GM12878 (cell line): ENCODE data around the gene WNT5A. TPM values are rescaled to one million over a fixed set of nuclear protein-coding genes. Genes with fewer than 3 reads are reported as not detected.

Source experiments
- ATAC-seq: fragments of 200-7000 bp; cut with Tn5 transposase; 3 replicates; pipeline ENCODE4 v1.9.1; 2020; ENCODE audit warnings: mild to moderate bottlenecking, moderate library complexity
- BruUV-seq: library from RNA; stranded (reverse); fragments of 400-500 nt; replicated peaks from 2 replicates; lab custom pipeline; 2021; lab: Mats Ljungman, UMichigan
- CTCF ChIA-PET: fragments of 300-600 bp; sonication (Branson Sonifier 250); formaldehyde crosslinking; extraction: SDS; loops from one replicate; lab custom pipeline; 2021; ENCODE audit warnings: inconsistent platforms; lab: Yijun Ruan, JAX
- POLR2A ChIA-PET: fragments of 350-600 bp; formaldehyde crosslinking; extraction: SDS; loops from one replicate; lab custom pipeline; 2021; ENCODE audit warnings: inconsistent platforms; lab: Charles Lee
- RAD21 ChIA-PET: fragments of 300-600 bp; sonication (Branson Sonifier 250); formaldehyde crosslinking; loops from one replicate; lab custom pipeline; 2023; ENCODE audit warnings: antibody characterized with exemption; ENCODE audit not compliant: unreplicated experiment; lab: Charles Lee
- SMC1A ChIA-PET: fragments of 300-600 bp; sonication (Branson Sonifier 250); formaldehyde crosslinking; loops from one replicate; lab custom pipeline; 2023; ENCODE audit not compliant: unreplicated experiment, uncharacterized antibody; lab: Charles Lee
- DNase-seq: peaks from one replicate; pipeline ENCODE4 v3.0.0-alpha.2; 2011; ENCODE audit warnings: low read depth, low spot score
- FAIRE-seq: peaks from 3 replicates; lab custom pipeline; 2011; peaks lifted over from hg19 to GRCh38; lab: Jason Lieb, UNC
- H2AFZ ChIP-seq: 2 replicates; pipeline ENCODE4 v1.6.0; 2011; ENCODE audit warnings: low read depth, low read length, control low read depth; ENCODE audit not compliant: control insufficient read depth
- H3K27ac ChIP-seq: 2 replicates; pipeline ENCODE4 v1.5.1; 2011; ENCODE audit warnings: control low read depth; ENCODE audit not compliant: control insufficient read depth, insufficient read depth
- H3K27me3 ChIP-seq, 2 experiments: replicated peaks in 1 of 2; 2 replicates each; pipeline versions ENCODE4 v1.6.0 to v1.6.1; 2011; ENCODE audit warnings: low read length in 1 of 2; ENCODE audit not compliant: control insufficient read depth in 2 of 2, insufficient read depth in 2 of 2
- H3K36me3 ChIP-seq, 2 experiments: 2 replicates each; pipeline ENCODE4 v1.5.1; 2011; ENCODE audit warnings: low read length in 1 of 2; ENCODE audit not compliant: control insufficient read depth in 2 of 2, insufficient read depth in 2 of 2
- H3K4me1 ChIP-seq: 2 replicates; pipeline ENCODE4 v1.6.1; 2011; ENCODE audit warnings: mild to moderate bottlenecking, low read length, moderate library complexity, mixed read lengths; ENCODE audit not compliant: control insufficient read depth, insufficient read depth
- H3K4me2 ChIP-seq: 2 replicates; pipeline ENCODE4 v1.6.0; 2011; ENCODE audit warnings: control low read depth; ENCODE audit not compliant: control insufficient read depth, insufficient read depth
- H3K4me3 ChIP-seq: fragments of 200-600 bp; sonication (generic); 2 replicates; pipeline ENCODE4 v1.5.1; 2016
- H3K79me2 ChIP-seq: 2 replicates; pipeline ENCODE4 v1.6.0; 2011; ENCODE audit warnings: low read length; ENCODE audit not compliant: control insufficient read depth, insufficient read depth
- H3K9ac ChIP-seq: 2 replicates; pipeline ENCODE4 v1.8.0; 2011; ENCODE audit warnings: low read length, control low read depth, mixed read lengths; ENCODE audit not compliant: control insufficient read depth, insufficient read depth
- H3K9me3 ChIP-seq: replicated peaks from 3 replicates; pipeline ENCODE4 v1.5.1; 2011; ENCODE audit warnings: mild to moderate bottlenecking, low read length; ENCODE audit not compliant: control insufficient read depth, insufficient read depth
- H4K20me1 ChIP-seq: 2 replicates; pipeline ENCODE4 v1.6.0; 2011; ENCODE audit not compliant: control insufficient read depth, insufficient read depth
- ASH2L ChIP-seq: fragments of 300-600, 200-600 bp; sonication (generic); IDR thresholded peaks from 2 replicates; pipeline ENCODE4 v1.6.1; 2017; ENCODE audit warnings: low read depth, mild to moderate bottlenecking, borderline replicate concordance
- MEF2B ChIP-seq: fragments of 450-650 bp; IDR thresholded peaks from 2 replicates; pipeline ENCODE4 v1.6.1; 2018; ENCODE audit warnings: mild to moderate bottlenecking, moderate library complexity; ENCODE audit not compliant: partially characterized antibody, poor library complexity, severe bottlenecking
- NR2F1 ChIP-seq: fragments of 450-650 bp; conservative IDR thresholded peaks from 2 replicates; pipeline ENCODE4 v1.6.1; 2017; ENCODE audit warnings: mild to moderate bottlenecking
- RAD21 ChIP-seq: IDR thresholded peaks from 2 replicates; pipeline ENCODE4 v1.6.1; 2011; ENCODE audit warnings: mild to moderate bottlenecking, low read depth, low read length, moderate library complexity; ENCODE audit not compliant: insufficient read depth
- SUPT20H ChIP-seq: IDR thresholded peaks from 2 replicates; pipeline ENCODE4 v1.6.1; 2011; ENCODE audit warnings: low read depth, mild to moderate bottlenecking, low read length, moderate library complexity, borderline replicate concordance; ENCODE audit not compliant: control insufficient read depth
- WGBS: methylation state at CpG from one replicate; pipeline ENCODE4 v1.1.6; 2016; ENCODE audit warnings: low lambda C conversion rate; ENCODE audit not compliant: insufficient replicate concordance, insufficient coverage; ENCODE audit errors: missing lambda C conversion rate; 5-methylcytosine and 5-hydroxymethylcytosine counted together
- in situ Hi-C: fragments of 300-500 bp; cut with MboI; formaldehyde crosslinking; loops from 9 replicates; pipeline ENCODE4 v1.14.3; 2018; ENCODE audit warnings: mixed read lengths
- intact Hi-C: fragments of 100-400 bp; cut with micrococcal nuclease; formaldehyde crosslinking; loops from one replicate; pipeline ENCODE4 v1.14.2; 2022; ENCODE audit not compliant: unreplicated experiment
- polyA plus RNA-seq, 11 experiments: library from polyadenylated mRNA; depleted of rRNA in 4 of 11; unstranded in 6 of 11; stranded (reverse) in 5 of 11; fragments of >200 nt; fragmentation: Nextera tagmentation in 4 of 11; fragmentation: Illumina TruSeq in 1 of 11; extraction: Ambion mirVana in 4 of 11; extraction: Trizol in 1 of 11; gene quantifications; 1 replicate in 1 of 11; 2 replicates in 10 of 11; pipeline versions ENCODE4 v1.2.1 to v1.2.3, GENCODE V29; 2011 to 2016; ENCODE audit warnings: inconsistent platforms in 2 of 11, missing spikeins in 2 of 11, low read depth in 1 of 11
- total RNA-seq, 4 experiments: library from RNA; depleted of rRNA in 3 of 4; stranded (reverse); fragments of >200 nt in 3 of 4; fragmentation: Illumina TruSeq in 1 of 4; extraction: Trizol in 1 of 4; gene quantifications; 2 replicates each; pipeline versions ENCODE4 v1.2.1 to v1.2.3, GENCODE V29; 2013 to 2021
- TF ChIP-seq, protein P1 (sequence below): IDR thresholded peaks from 2 replicates; pipeline ENCODE4 v1.6.1; 2012; ENCODE audit warnings: low read depth, low read length, improper control_type of control experiment
- TF ChIP-seq, protein P2 (sequence below): IDR thresholded peaks from 2 replicates; pipeline ENCODE4 v1.6.1; 2012; ENCODE audit warnings: mild to moderate bottlenecking, low read depth, low read length
- TF ChIP-seq, protein P3 (sequence below): fragments of 450-650 bp; IDR thresholded peaks from 2 replicates; pipeline ENCODE4 v1.6.1; 2018; ENCODE audit warnings: borderline replicate concordance, mild to moderate bottlenecking; ENCODE audit not compliant: partially characterized antibody

WNT5A gene
- total and polyA plus RNA-seq, 10 of the 15 experiments (the other 5 are each of a cell fraction or from before 2014, with no cell fraction given), result 0.06 to 2.8 (median 0.39) TPM

DNA sequence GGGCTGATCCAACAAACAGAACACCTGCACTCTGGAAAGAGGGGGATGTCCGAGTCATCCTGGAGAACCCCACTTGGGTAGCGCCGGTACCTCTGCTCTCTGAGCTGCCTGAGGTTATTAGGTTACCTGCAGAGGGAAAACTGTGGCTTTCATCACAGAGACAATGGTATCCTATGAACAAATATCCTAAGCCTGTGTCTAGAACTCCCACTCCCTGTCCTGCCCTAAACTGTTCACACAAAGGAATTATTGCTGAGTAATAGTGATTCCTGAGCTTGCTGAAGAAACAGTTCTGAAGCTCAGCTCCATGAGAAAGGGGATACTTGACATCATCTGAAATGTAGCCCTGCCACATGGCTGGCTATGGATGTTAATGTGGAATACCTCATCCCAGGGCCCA lies 31.9 kb upstream of the WNT5A start:
- no peak overlapping the region for H3K9ac ChIP-seq
- SMC1A ChIA-PET, result no interaction called here
- POLR2A ChIA-PET, result no interaction called here
- 33% methylated on average over 3 of the region's 3 CpGs for WGBS
- no peak overlapping the region for H2AFZ ChIP-seq
- no peaks in the 10 kb centered on the region for H3K4me1 ChIP-seq
- in situ Hi-C loops (no loop called here), intact Hi-C loops (no loop called here)
- no TSS peak for BruUV-seq
- no peaks in the 10 kb centered on the region for H4K20me1 ChIP-seq
- no peak for ATAC-seq
- CTCF ChIA-PET, result no interaction called here
- TF ChIP-seq, protein P1, sequence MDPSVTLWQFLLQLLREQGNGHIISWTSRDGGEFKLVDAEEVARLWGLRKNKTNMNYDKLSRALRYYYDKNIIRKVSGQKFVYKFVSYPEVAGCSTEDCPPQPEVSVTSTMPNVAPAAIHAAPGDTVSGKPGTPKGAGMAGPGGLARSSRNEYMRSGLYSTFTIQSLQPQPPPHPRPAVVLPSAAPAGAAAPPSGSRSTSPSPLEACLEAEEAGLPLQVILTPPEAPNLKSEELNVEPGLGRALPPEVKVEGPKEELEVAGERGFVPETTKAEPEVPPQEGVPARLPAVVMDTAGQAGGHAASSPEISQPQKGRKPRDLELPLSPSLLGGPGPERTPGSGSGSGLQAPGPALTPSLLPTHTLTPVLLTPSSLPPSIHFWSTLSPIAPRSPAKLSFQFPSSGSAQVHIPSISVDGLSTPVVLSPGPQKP, result no peak
- TF ChIP-seq ASH2L, result no peak
- TF ChIP-seq, all 136 proteins: peak for 0
- H3K4me2 ChIP-seq, result no peak overlapping the region
- H3K27ac ChIP-seq, result no peak overlapping the region
- H3K27me3 ChIP-seq, result no peaks in the 10 kb centered on the region
- no peak overlapping the region for H3K4me3 ChIP-seq
- no peaks in the 10 kb centered on the region for H3K36me3 ChIP-seq
- RAD21 ChIA-PET, result no interaction called here
- no peak for DNase-seq
- H3K9me3 ChIP-seq, result no peaks in the 10 kb centered on the region
- no peak for FAIRE-seq
- no peaks in the 10 kb centered on the region for H3K79me2 ChIP-seq

DNA sequence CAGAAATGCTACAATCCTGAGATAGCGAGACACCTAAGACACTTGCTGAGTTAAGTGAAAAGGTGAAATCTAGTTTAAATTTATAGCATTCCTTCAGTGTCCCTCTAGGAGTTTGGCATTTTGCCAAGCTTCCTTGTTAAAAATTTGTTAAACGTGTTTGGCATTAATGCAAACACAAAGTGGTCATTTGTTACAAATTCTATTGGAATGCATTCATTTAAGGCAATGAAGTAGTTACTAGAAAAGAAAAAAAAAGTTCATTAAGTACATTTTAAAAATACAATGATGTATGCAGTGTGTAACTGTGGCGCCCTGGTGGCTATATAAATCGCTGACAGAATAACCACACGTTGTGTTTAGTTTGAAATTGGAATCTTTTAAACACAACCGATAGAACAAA lies 31.3 kb upstream of the WNT5A start:
- no peak overlapping the region for H2AFZ ChIP-seq
- FAIRE-seq, result no peak
- POLR2A ChIA-PET, result no interaction called here
- TF ChIP-seq MEF2B (no peak), SUPT20H (no peak), NR2F1 (no peak), RAD21 (no peak)
- TF ChIP-seq, protein P2, sequence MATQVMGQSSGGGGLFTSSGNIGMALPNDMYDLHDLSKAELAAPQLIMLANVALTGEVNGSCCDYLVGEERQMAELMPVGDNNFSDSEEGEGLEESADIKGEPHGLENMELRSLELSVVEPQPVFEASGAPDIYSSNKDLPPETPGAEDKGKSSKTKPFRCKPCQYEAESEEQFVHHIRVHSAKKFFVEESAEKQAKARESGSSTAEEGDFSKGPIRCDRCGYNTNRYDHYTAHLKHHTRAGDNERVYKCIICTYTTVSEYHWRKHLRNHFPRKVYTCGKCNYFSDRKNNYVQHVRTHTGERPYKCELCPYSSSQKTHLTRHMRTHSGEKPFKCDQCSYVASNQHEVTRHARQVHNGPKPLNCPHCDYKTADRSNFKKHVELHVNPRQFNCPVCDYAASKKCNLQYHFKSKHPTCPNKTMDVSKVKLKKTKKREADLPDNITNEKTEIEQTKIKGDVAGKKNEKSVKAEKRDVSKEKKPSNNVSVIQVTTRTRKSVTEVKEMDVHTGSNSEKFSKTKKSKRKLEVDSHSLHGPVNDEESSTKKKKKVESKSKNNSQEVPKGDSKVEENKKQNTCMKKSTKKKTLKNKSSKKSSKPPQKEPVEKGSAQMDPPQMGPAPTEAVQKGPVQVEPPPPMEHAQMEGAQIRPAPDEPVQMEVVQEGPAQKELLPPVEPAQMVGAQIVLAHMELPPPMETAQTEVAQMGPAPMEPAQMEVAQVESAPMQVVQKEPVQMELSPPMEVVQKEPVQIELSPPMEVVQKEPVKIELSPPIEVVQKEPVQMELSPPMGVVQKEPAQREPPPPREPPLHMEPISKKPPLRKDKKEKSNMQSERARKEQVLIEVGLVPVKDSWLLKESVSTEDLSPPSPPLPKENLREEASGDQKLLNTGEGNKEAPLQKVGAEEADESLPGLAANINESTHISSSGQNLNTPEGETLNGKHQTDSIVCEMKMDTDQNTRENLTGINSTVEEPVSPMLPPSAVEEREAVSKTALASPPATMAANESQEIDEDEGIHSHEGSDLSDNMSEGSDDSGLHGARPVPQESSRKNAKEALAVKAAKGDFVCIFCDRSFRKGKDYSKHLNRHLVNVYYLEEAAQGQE, result no peak
- TF ChIP-seq, protein P3, sequence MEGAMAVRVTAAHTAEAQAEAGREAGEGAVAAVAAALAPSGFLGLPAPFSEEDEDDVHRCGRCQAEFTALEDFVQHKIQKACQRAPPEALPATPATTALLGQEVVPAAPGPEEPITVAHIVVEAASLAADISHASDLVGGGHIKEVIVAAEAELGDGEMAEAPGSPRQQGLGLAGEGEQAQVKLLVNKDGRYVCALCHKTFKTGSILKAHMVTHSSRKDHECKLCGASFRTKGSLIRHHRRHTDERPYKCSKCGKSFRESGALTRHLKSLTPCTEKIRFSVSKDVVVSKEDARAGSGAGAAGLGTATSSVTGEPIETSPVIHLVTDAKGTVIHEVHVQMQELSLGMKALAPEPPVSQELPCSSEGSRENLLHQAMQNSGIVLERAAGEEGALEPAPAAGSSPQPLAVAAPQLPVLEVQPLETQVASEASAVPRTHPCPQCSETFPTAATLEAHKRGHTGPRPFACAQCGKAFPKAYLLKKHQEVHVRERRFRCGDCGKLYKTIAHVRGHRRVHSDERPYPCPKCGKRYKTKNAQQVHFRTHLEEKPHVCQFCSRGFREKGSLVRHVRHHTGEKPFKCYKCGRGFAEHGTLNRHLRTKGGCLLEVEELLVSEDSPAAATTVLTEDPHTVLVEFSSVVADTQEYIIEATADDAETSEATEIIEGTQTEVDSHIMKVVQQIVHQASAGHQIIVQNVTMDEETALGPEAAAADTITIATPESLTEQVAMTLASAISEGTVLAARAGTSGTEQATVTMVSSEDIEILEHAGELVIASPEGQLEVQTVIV, result no peak

More for the DNA sequence above, 31.3 kb upstream of the WNT5A start:
- 48% methylated on average over 6 of the region's 6 CpGs for WGBS
- no peak overlapping the region for H3K4me2 ChIP-seq
- ChIA-PET RAD21 (no interaction called here), CTCF (no interaction called here), SMC1A (no interaction called here)
- no peaks in the 10 kb centered on the region for H3K4me1 ChIP-seq
- DNase-seq (no peak), ATAC-seq (no peak)
- no peak overlapping the region for H3K27ac ChIP-seq
- H3K27me3 ChIP-seq, result no peaks in the 10 kb centered on the region
- BruUV-seq, result no TSS peak
- no peaks in the 10 kb centered on the region for H3K79me2 ChIP-seq
- H3K9me3 ChIP-seq, result no peaks in the 10 kb centered on the region
- intact Hi-C loops (no loop called here), in situ Hi-C loops (no loop called here)
- H3K4me3 ChIP-seq, result no peak overlapping the region
- H3K36me3 ChIP-seq, result no peaks in the 10 kb centered on the region
- no peaks in the 10 kb centered on the region for H4K20me1 ChIP-seq
- no peak overlapping the region for H3K9ac ChIP-seq
